GM12874 (cell line): ENCODE results near the gene DUS4L.

Experiments used
- CTCF ChIP-seq: IDR thresholded peaks from 2 replicates; pipeline ENCODE4 v1.5.1; 2011; ENCODE audit warnings: low read depth, mild to moderate bottlenecking, control low read depth, low read length, moderate library complexity; ENCODE audit not compliant: insufficient read depth

Gene DUS4L

GRCh38 chr7:107622894-107623293, 59.1 kb downstream of the DUS4L start:
- no peak for TF ChIP-seq CTCF

DNA sequence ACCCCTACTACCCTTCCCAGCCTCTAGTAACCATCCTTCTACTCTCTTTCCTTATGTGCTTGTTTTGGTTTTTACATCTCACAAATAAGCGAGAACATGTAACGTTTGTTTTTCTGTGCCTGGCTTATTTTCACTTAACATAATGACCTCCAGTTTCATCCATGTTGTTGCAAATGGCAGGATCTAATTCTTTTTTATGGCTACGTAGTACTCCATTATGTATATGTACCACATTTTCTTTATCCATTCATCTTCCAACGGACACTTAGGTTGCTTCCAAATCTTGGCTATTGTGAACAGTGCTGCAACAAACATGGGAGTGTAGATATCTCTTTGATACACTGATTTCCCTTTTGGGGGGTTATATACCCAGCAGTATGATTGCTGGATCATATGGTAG, 63.2 kb downstream of the DUS4L start:
- no peak for TF ChIP-seq CTCF
